ENCODE measurements around the gene CLSTN1.

- TF ChIP-seq CTCF (IDR thresholded peaks at IDR 0.05): no peak
- TF ChIP-seq POLR2A (IDR thresholded peaks at IDR 0.05): no peak
These were observed 94.2 kb downstream of the CLSTN1 start for GRCh38 chr1:9729523-9729922.
